Gastrocnemius medialis (tissue), 4 donors: ENCODE measurements around the gene ST8SIA5. TPM values are rescaled to one million over a fixed set of nuclear protein-coding genes. Genes with fewer than 3 reads are reported as not detected.
"Not testable (repeated sequence)": the region's sequence is repeated elsewhere in the genome, so short reads cannot be mapped to it uniquely, and the experiment has no call there.

Experiments used
- ATAC-seq, 2 donors: fragments of 150-250 bp; one replicate each; pipeline ENCODE4 v1.9.1; 2016
- DNase-seq, 2 donors: peaks; one replicate each; pipeline ENCODE4 v3.0.0-alpha.2; 2019
- H3K27ac ChIP-seq, 4 donors: fragments of 200-600 bp; sonication (generic); 1 replicate in 1 of 4; 2 replicates in 3 of 4; pipeline ENCODE4 v1.5.1; 2016 to 2018; ENCODE audit warnings: mild to moderate bottlenecking in 2 of 4, moderate library complexity in 1 of 4
- H3K27me3 ChIP-seq, 3 donors: fragments of 200-600 bp; sonication (generic) in 2 of 3; 1 replicate in 1 of 3; 2 replicates in 2 of 3; pipeline versions ENCODE4 v1.5.1 to v1.6.0; 2016 to 2019; ENCODE audit warnings: mild to moderate bottlenecking in 1 of 3, moderate library complexity in 1 of 3
- H3K36me3 ChIP-seq, 2 donors: fragments of 200-600 bp; sonication (generic) in 1 of 2; one replicate each; pipeline ENCODE4 v1.5.1; 2017 to 2018
- H3K4me1 ChIP-seq, 2 donors: fragments of 200-600 bp; sonication (generic) in 1 of 2; one replicate each; pipeline ENCODE4 v1.5.1; 2016 to 2017; ENCODE audit warnings: mild to moderate bottlenecking in 2 of 2
- H3K4me3 ChIP-seq, 4 donors: fragments of 200-600 bp; sonication (generic) in 3 of 4; 1 replicate in 1 of 4; 2 replicates in 3 of 4; pipeline ENCODE4 v1.5.1; 2016 to 2019; ENCODE audit warnings: mild to moderate bottlenecking in 2 of 4
- H3K9me3 ChIP-seq, 3 donors: fragments of 200-600 bp; sonication (generic) in 2 of 3; 1 replicate in 1 of 3; 2 replicates in 2 of 3; pipeline ENCODE4 v1.5.1; 2016 to 2019
- POLR2A ChIP-seq, 2 donors: fragments of 450-650 bp; IDR thresholded peaks; one replicate each; pipeline ENCODE4 v1.6.1; 2017; ENCODE audit warnings: antibody characterized with exemption in 2 of 2, mild to moderate bottlenecking in 2 of 2, moderate library complexity in 2 of 2
- in situ Hi-C, 4 donors: fragments of 200-750 bp; cut with MboI; loops; one replicate each; pipeline versions ENCODE4 v1.15.0 to v1.8.0; 2017; ENCODE audit warnings: low sequenced_read_pairs in 4 of 4
- intact Hi-C: fragments of 100-400 bp; cut with DNase I; formaldehyde crosslinking; loops from one replicate; pipeline ENCODE4 v1.15.1; 2023; ENCODE audit warnings: low total_unique reads
- total RNA-seq, 4 donors: library from RNA; depleted of rRNA; stranded (reverse); fragments of >200 nt; gene quantifications; one replicate each; pipeline versions ENCODE4 v1.1.0 to v1.2.3, GENCODE V29; 2016
- TF ChIP-seq, protein P1 (sequence below), 5 experiments: fragments of 450-650 bp in 3 of 5; fragments of 200-600 bp in 2 of 5; sonication (generic) in 2 of 5; IDR thresholded peaks in 4 of 5; conservative IDR thresholded peaks in 1 of 5; 1 replicate in 4 of 5; 2 replicates in 1 of 5; pipeline ENCODE4 v1.5.1; 2016 to 2019; ENCODE audit warnings: antibody characterized with exemption in 5 of 5, mild to moderate bottlenecking in 3 of 5, moderate library complexity in 3 of 5

The ST8SIA5 gene, protein sequence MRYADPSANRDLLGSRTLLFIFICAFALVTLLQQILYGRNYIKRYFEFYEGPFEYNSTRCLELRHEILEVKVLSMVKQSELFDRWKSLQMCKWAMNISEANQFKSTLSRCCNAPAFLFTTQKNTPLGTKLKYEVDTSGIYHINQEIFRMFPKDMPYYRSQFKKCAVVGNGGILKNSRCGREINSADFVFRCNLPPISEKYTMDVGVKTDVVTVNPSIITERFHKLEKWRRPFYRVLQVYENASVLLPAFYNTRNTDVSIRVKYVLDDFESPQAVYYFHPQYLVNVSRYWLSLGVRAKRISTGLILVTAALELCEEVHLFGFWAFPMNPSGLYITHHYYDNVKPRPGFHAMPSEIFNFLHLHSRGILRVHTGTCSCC
- total RNA-seq = 1 to 10 TPM; 1.7 to 7.7 (median 3.6) TPM

DNA sequence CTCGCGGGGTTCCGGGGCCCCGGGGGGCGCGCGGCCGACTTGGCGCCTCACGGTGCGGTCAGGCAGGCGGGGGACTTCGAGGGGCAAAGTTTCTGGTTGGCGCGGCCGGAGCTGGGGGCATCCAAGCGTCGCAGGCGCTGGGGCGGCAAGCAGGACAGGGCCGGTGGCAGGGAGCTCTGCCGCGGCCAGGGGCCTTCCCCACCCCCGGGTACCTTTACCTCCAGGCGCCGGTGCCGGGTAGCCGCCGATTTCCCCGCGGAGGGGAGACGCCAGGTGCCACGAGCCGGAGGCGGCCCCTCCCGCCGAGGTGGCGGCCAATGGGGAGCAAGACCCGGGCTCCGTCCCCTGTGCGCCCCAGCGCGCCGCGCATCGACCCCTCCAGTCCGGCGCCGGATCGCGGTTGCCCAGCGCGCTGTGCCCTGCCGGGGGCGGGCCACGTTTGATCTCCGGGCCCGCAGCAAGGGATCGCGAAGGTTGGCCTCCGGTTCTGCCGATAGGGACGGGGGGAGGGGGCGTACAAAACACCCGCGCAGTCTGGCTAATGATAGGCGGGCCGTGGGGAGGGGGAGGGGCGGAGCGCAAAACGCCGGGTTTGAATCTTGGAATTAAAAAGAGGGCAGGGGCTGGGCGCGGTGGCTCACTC, at the start of gene ST8SIA5:
Gene ST8SIA5 (minus strand): TSS at position 495 of the 643 bp plus-strand sequence. CDS start 545 bp downstream, outside the sequence.
- in situ Hi-C loops (no loop called here), intact Hi-C loops (loop anchor here (2.0 to 10.0 kb wide), 6 partner anchors 44 to 602 kb away; partner anchors contain the start of genes KATNAL2 and PIAS2)
- peak; percentile 34 to 47 for ATAC-seq
- H3K27ac ChIP-seq = peak within 1 kb of the TSS; percentile 50 to 88 (median 76)
- H3K36me3 ChIP-seq = no peaks in the 10 kb centered on the region
- H3K4me1 ChIP-seq = peaks cover 12 to 22% of the 10 kb centered on the region in 2 donors
- peak within 1 kb of the TSS; percentile 59 to 81 (median 68) for H3K4me3 ChIP-seq
- no peaks in the 10 kb centered on the region for H3K9me3 ChIP-seq
- H3K27me3 ChIP-seq = no peaks in the 10 kb centered on the region
- DNase-seq = peak in 1 of 2 donors; percentile 24
- TF ChIP-seq POLR2A (IDR thresholded peaks at IDR 0.05) = peak in 1 of 2 donors; percentile 5
- TF ChIP-seq, protein P1, sequence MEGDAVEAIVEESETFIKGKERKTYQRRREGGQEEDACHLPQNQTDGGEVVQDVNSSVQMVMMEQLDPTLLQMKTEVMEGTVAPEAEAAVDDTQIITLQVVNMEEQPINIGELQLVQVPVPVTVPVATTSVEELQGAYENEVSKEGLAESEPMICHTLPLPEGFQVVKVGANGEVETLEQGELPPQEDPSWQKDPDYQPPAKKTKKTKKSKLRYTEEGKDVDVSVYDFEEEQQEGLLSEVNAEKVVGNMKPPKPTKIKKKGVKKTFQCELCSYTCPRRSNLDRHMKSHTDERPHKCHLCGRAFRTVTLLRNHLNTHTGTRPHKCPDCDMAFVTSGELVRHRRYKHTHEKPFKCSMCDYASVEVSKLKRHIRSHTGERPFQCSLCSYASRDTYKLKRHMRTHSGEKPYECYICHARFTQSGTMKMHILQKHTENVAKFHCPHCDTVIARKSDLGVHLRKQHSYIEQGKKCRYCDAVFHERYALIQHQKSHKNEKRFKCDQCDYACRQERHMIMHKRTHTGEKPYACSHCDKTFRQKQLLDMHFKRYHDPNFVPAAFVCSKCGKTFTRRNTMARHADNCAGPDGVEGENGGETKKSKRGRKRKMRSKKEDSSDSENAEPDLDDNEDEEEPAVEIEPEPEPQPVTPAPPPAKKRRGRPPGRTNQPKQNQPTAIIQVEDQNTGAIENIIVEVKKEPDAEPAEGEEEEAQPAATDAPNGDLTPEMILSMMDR (IDR thresholded peaks at IDR 0.05 in 4 of 5, conservative IDR thresholded peaks at IDR 0.05 in 1 of 5) = no peak

DNA sequence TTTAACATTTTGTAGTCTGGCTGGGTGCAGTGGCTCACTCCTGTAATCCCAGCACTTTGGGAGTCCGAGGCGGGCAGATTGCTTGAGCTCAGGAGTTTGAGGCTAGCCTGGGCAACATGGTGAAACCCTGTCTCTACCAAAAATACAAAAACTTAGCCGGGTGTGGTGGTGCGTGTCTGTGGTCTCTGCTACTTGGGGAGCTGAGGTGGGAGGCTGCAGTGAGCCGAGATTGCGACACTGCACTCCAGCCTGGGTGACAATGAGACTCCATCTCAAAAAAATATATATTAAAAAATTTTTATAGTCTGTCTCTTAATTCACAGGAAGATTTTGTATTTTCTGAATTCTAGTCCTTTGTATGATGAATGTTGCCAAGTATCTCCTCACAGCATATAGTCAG, 39.1 kb upstream of the ST8SIA5 start:
- H3K36me3 ChIP-seq, intact Hi-C loops: not testable (repeated sequence)

DNA sequence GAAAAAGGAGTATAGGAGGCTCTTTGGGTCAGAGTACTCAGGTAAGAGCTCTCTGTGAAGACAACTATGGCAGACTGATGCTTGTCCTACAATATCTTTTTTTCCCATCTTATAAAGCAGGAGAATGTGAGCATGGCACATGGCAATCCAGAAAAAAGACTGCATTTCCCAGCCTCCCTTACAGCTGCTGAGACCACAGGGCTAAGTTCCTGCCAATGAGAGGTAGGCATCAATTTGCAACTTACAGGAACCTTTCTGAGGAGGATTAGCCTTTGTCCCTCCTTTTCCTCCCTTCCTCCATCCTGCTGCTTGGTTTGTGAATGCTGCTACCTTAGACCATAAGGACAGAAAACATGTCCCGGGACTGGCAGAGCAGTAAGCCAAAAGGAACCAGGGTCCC, 37.8 kb upstream of the ST8SIA5 start:
- intact Hi-C loops = no loop called here
- Histone ChIP-seq H3K4me3 (no peak overlapping the region), H3K9me3 (no peaks in the 10 kb centered on the region), H3K27me3 (no peaks in the 10 kb centered on the region), H3K27ac (no peak overlapping the region), H3K36me3 (no peaks in the 10 kb centered on the region), H3K4me1 (no peaks in the 10 kb centered on the region)
- TF ChIP-seq POLR2A (IDR thresholded peaks at IDR 0.05) = no peak
- TF ChIP-seq, protein P1 (IDR thresholded peaks at IDR 0.05 in 4 of 5, conservative IDR thresholded peaks at IDR 0.05 in 1 of 5) = no peak
- ATAC-seq (no peak), DNase-seq (no peak)
- in situ Hi-C loops = no loop called here

More for the DNA sequence above, 39.1 kb upstream of the ST8SIA5 start:
- H3K27me3 ChIP-seq, ATAC-seq, H3K4me3 ChIP-seq, H3K9me3 ChIP-seq, H3K27ac ChIP-seq, DNase-seq, H3K4me1 ChIP-seq, in situ Hi-C loops: not testable (repeated sequence)

DNA sequence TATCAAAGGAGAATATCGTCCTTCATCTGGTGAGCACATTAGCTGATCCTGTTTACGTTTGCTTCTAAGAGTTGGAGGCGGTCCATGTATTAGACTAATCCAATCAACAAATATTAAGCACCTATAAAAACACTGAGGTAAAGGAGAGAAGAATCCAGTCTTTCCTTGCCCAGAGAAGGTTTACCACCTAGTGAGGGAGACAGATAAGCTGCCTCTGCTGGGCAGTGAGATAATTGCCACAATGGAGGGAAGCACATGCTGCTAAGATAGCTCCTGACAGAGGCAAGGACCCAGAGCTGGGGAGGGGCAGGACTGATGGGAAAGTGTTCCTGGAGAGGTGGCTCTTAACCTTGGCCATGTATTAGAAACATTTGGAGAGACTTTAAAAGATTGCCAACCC, 36.7 kb upstream of the ST8SIA5 start:
- Histone ChIP-seq H3K4me3 (no peak overlapping the region), H3K4me1 (no peaks in the 10 kb centered on the region), H3K27ac (no peak overlapping the region), H3K9me3 (no peaks in the 10 kb centered on the region), H3K36me3 (no peaks in the 10 kb centered on the region), H3K27me3 (no peaks in the 10 kb centered on the region)
- DNase-seq = no peak
- ATAC-seq = no peak
- TF ChIP-seq, protein P1 (IDR thresholded peaks at IDR 0.05 in 4 of 5, conservative IDR thresholded peaks at IDR 0.05 in 1 of 5) = no peak
- in situ Hi-C loops = no loop called here
- intact Hi-C loops = no loop called here

DNA sequence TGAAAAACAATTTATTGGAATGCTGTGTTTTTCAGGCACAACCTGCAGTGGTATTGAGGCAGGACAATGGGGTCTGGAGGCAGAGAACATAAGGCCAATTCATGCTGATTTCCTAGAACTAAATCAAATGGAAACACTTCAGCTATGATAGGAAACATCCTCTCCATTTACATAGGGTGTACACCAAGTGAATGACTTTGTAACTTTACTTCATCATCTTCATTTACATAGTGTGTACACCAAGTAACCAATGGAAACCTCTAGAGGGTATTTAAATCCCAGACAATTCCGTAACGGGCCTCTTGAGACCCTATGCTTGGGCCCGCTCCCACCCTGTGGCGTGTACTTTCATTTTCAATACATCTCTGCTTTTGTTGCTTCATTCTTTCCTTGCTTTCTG, 32.2 kb upstream of the ST8SIA5 start:
- Histone ChIP-seq H3K36me3 (no peaks in the 10 kb centered on the region), H3K4me3 (no peak overlapping the region), H3K27ac (no peak overlapping the region), H3K27me3 (no peaks in the 10 kb centered on the region), H3K4me1 (no peaks in the 10 kb centered on the region), H3K9me3 (no peaks in the 10 kb centered on the region)
- in situ Hi-C loops = no loop called here
- no peak for TF ChIP-seq POLR2A (IDR thresholded peaks at IDR 0.05)
- TF ChIP-seq, protein P1 (IDR thresholded peaks at IDR 0.05 in 4 of 5, conservative IDR thresholded peaks at IDR 0.05 in 1 of 5) = no peak
- ATAC-seq (no peak), DNase-seq (no peak)
- intact Hi-C loops = no loop called here
